IPS DF 4.7 (cell line): ENCODE measurements around the gene HRG.

Source experiments
- DNase-seq: peaks from one replicate; pipeline ENCODE4 v3.0.0-alpha.2; 2013; ENCODE audit warnings: low spot score; ENCODE audit errors: extremely low read depth

Gene HRG

DNA sequence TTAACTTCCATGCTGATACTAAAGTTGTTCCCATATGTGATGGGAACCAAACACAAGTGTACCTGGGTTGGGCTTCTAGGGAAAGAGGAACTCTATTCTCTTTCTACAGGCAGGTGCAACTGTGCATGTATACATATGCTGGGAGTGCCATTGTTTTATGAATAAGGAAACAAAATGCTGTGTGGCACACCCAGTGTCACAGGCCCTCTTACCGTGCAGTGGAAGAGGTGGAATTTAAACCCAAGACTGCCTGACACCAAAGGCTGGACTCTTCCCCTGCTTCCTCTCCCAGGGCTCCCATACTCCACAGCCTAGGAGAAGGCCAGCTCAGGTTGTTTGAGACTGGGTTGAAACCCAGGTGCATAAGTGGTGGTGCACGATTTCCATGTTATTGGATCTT is 27.6 kb upstream of the HRG start:
- no peak for DNase-seq

DNA sequence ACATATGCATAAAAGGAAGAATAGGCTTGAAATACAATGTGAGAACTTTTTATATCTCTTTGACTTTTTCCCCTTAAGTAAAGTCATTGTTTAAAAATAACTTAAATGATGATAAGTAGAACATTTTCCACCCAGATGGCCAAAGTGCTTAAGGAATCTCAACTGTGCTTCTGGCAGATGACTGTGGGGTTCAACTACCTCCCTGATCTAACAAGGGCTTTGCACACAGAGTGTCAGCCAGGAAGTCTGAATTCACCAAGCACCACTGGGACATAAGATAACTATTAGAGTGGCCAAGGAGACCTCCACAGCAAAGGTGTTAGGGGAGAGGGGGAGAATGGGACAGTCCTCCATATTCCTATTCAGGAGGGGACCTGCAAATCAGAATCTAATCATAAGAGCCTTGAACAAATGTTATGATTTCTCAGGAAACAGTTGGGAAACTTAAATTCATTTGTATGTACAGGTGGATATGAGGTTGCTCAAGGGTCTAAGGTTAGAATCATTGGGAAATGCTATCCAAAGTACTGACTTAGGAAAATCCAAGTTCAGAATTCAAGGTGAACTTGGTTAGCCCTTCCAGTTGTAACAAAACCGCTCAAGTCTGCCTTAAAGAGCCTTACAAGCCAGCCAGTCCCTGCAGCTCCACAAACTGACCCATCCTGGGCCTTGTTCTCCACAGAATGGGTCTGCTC is 25.9 kb upstream of the HRG start, which contains the start of gene FETUB:
FETUB (plus strand) TSS at position 622 of the 695 bp plus-strand sequence; CDS start at position 684, 62 bp downstream.
- no peak for DNase-seq

DNA sequence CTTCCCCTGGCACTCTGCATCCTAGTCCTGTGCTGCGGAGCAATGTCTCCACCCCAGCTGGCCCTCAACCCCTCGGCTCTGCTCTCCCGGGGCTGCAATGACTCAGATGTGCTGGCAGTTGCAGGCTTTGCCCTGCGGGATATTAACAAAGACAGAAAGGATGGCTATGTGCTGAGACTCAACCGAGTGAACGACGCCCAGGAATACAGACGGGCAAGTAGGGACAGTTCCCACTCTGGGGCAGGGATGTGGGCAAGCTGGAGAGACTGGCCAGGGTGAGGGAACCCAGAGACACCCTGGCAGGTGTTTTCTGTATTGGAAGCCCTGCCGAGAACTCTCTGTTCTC is 25.4 kb upstream of the HRG start:
- DNase-seq = no peak

- DNase-seq = no peak
Observed at GRCh38 chr3:186640929-186641328, 24.9 kb upstream of the HRG start.

GRCh38 chr3:186642014-186642413 is 23.8 kb upstream of the HRG start:
- DNase-seq = no peak

DNA sequence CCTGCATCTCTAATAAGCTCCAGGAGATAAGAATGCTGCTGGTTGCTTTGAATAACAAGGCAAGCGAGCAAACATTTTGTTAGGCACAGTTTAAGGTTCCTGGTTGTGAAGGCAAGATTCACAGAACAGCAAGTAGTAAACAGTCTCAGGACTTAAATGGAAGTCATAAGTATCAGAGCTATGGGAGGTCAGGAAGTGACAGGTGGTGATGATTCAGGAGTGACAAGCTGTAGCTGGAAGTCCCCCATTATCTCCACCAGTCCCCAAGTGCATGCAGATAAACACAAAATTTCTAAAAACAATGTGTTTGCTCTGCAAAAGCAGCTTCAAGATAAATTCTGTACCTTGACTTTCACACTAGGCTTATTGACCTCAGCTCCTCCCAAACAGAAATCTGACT is 22.3 kb upstream of the HRG start:
- DNase-seq = no peak

DNA sequence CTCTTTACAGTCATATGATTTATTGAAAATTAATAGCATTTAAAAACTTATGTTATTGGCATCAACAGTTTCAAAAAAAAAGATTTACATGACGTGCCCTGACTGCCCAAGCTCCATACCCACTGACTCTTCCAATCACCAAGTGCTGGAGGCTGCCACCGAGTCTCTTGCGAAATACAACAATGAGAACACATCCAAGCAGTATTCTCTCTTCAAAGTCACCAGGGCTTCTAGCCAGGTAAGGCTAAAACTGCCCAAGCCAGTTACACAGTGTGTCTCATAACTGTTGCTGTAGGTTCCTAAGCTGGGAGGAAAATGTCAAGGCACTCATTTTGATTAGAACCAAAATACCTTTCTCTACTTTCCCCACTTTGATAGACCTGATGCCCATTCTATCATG is 21.1 kb upstream of the HRG start:
- no peak for DNase-seq

- DNase-seq = no peak
Observed at GRCh38 chr3:186646106-186646505, 19.7 kb upstream of the HRG start.

DNA sequence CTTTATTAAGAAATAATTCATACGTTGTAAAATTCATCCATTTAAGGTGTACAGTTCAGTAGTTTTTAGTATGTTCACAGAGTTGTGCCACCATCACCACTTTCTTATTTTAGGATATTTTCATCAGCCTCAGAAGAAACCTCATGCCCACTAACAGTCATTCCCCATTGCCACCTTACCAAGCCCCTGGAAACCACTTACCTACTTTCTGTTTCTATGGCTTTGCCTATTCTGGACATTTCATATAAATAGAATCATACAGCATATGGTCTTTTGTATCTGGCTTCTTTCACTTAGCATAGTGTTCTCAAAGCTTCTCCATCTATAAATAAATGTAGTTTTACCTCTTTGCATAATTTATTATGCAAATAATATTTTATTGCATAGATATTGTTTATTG is 19.0 kb upstream of the HRG start:
- no peak for DNase-seq

DNA sequence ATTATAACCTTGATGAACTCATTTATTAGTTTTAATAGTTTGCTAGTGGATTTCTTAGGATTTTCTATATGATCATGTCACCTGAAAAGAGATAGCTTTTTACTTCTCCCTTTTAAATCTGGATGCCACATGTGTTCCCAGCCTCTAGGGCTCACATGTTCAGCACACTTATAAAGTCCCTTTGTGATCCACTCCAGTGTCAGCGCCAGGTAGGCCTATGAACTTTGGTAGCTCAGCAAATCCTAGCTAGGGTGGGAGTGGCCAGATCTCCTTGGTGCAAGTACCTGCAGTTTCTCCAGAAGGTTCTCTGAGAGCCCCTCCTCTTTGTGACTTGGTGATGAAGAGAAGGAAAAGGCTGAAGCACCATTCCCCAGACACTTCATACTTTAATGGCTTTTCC is 17.0 kb upstream of the HRG start:
- DNase-seq = no peak

- no peak for DNase-seq
Observed at GRCh38 chr3:186651678-186652215, 14.1 kb upstream of the HRG start.

GRCh38 chr3:186653080-186653707 is 12.6 kb upstream of the HRG start:
- DNase-seq = no peak

DNA sequence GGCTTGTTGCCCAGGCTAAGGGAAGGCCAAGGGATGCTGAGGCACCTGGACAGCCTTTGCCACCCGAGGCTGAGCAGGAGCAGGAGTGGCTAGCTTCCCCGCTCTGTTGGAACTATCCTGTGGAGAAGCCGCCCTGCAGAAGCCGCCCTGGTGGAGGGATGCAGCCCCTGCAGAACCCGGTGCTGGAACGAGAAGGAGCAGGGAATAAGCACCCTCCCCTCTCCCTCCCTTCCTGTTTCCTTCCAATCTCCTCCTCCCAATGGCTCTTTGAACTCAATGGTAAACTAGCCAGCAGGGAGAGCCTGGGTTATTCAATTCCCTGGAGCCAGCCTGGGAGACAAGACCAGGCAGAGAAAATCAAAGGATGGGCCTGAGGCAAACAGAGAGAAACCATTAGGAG is 11.8 kb upstream of the HRG start:
- DNase-seq = peak; percentile 58

- DNase-seq = no peak
Observed at GRCh38 chr3:186663361-186664118, 2.3 kb upstream of the HRG start.

DNA sequence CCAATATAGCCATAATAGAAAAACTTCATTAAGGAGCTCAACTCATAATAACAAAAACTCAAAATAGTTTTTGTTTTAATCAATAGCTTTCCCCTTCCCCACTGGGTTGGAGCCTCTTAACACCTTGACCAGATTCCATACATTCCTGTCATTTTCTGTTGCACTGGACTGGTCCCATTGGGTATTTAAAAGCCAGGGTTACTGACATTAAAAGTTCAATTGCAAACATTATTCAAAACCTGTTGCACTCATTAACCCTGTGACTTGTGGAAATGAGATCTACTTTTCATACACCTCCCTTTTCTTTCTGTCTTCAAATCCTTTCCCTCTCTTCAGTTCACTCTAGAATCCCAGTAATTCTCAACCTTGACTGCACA is 1.7 kb upstream of the HRG start:
- no peak for DNase-seq

DNA sequence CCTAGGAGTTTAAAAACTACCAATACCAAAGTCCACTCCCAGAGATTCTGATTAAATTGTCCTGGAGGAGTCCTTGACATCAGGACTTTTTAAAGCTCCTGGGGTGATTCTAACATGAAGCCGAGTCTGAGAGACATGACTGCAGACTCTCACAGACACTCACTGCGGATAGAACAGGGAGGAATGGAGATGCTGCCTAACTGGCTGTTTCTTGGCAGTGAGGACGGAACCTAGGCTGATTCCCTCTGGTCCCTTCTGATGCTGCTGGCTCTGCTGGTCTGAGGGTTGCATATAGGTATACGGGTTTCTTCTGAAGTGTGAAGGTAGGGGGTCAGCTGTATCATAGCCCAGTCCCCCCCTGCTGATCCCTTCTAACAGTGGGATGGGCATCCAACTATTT is 1.3 kb upstream of the HRG start:
- no peak for DNase-seq

GRCh38 chr3:186668426-186668825 is 2.6 kb downstream of the HRG start:
- no peak for DNase-seq

DNA sequence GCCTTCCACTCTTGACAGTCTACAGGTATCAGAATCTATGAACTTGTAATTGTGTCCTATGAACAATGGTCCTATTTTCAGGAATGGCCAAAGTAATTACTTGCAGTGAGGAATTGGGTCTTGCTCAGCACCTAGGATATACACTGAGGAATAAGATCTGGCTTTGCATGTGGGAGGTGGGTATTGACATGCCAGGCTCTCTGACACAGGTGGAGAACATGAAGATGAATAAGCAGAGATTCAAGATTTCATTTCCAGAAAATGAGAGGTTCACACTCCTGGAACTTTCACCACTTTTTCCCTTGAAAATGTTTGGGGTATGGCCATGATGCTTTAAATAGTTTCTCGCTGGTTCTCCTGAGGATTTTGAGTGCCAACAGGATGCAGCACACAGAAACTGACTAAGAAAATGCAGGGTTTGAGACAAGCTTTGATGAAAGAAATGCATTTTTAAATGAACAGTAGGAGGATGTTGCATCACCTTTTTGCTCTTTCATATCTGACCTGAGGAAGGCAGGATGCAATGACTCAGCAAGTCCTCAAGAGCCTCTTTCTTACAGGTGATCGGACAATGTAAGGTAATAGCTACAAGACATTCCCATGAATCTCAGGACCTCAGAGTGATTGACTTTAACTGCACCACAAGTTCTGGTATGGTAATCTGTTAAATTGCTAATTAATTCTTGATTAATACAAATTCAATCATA is 3.7 kb downstream of the HRG start:
- DNase-seq = no peak

GRCh38 chr3:186670155-186670554 is 4.3 kb downstream of the HRG start:
- no peak for DNase-seq

DNA sequence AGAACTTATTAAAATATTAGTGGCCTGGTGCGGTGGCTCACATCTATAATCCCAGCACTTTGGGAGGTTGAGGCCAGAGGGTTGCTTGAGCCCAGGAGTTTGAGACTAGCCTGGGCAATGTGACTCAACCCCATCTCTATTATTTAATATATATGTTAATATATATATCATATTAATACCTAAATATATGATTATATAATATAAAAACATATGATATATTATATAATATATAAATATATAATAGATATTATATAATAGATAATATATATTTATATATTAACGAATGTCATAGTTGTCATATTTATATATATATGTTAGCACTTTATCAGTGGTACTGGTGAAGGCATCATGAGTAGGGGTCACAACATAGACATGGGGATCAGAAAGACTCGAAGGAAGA is 5.2 kb downstream of the HRG start:
- DNase-seq = no peak

DNA sequence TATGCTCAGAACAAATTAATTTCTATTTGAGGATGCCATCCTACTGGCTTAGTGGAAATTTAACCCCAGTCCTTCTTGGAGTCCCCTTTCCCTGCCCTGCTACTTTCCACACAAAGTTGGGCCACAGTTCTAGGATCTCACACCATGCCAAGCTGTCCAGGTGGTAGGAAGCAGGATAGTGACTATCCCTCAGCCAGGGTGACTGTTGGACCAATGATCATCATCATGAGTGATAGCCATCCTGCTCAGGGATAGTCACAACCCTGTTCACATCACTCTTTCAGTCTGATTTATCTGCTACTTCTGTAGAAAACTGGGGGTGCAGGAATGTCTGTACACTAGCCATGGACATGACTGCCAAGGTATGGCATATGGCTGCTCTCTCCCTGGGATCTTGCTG is 12.8 kb downstream of the HRG start:
- DNase-seq = no peak

DNA sequence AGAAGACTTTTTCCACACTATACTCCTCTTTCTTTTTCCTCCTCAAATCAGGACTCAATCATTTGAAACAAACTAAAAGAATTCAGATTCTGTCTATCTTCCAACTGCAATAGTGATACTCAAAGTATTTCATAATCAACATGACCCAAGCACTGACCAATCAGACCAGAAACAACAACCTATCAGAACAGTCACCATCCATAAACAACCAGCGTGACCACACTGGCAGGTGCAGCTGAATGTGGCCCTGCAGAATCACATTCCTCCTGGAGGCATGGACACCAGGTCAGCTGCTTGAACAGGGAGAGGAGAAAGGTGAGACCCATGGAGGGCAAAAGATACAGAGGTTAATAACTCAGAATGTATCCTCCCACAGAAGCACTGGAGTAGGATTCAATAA is 13.3 kb downstream of the HRG start:
- no peak for DNase-seq
